NCI-H345 treated with DMSO at 0.1 percent for 48 hours (cell line): ENCODE data around the gene CD300LG.
"Not testable (repeated sequence)": the region's sequence is repeated elsewhere in the genome, so short reads cannot be mapped to it uniquely, and the experiment has no call there.

Experiments used
- DNase-seq: peaks from one replicate; lab custom pipeline; 2025; ENCODE audit not compliant: unreplicated experiment; lab: John Stamatoyannopoulos, UW

CD300LG gene

GRCh38 chr17:43852571-43852970 lies 5.6 kb downstream of the CD300LG start:
- DNase-seq = no peak

- no peak for DNase-seq
These were observed 6.6 kb downstream of the CD300LG start for GRCh38 chr17:43853546-43853945.

- DNase-seq = no peak
These were observed 7.5 kb downstream of the CD300LG start for GRCh38 chr17:43854498-43854897.

GRCh38 chr17:43855061-43855460 lies 8.1 kb downstream of the CD300LG start:
- no peak for DNase-seq

GRCh38 chr17:43856141-43856540 lies 9.2 kb downstream of the CD300LG start:
- no peak for DNase-seq

- no peak for DNase-seq
These were observed 10.2 kb downstream of the CD300LG start for GRCh38 chr17:43857141-43857540.

- DNase-seq = no peak
These were observed 11.1 kb downstream of the CD300LG start for GRCh38 chr17:43857957-43858600.

GRCh38 chr17:43860077-43860725 lies 13.2 kb downstream of the CD300LG start:
- no peak for DNase-seq

GRCh38 chr17:43860927-43861622 lies 14.1 kb downstream of the CD300LG start:
- DNase-seq = no peak

GRCh38 chr17:43861960-43862359 lies 15.0 kb downstream of the CD300LG start:
- DNase-seq = no peak

- no peak for DNase-seq
These were observed 17.4 kb downstream of the CD300LG start for GRCh38 chr17:43864161-43864984.

GRCh38 chr17:43868226-43868994 lies 21.4 kb downstream of the CD300LG start:
- no peak for DNase-seq

- not testable (repeated sequence) for DNase-seq
These were observed 22.1 kb downstream of the CD300LG start for GRCh38 chr17:43869031-43869430.

GRCh38 chr17:43871946-43872690 lies 25.1 kb downstream of the CD300LG start:
- peak; percentile 12 for DNase-seq

- DNase-seq = no peak
These were observed 26.1 kb downstream of the CD300LG start for GRCh38 chr17:43873091-43873490.

- no peak for DNase-seq
These were observed 26.8 kb downstream of the CD300LG start for GRCh38 chr17:43873815-43874214.

- no peak for DNase-seq
These were observed 27.3 kb downstream of the CD300LG start for GRCh38 chr17:43874293-43874692.

- no peak for DNase-seq
These were observed 28.6 kb downstream of the CD300LG start for GRCh38 chr17:43875476-43876147.

GRCh38 chr17:43877031-43877430 lies 30.1 kb downstream of the CD300LG start:
- no peak for DNase-seq
